ENCODE measurements around the gene METTL25B. TPM values are rescaled to one million over a fixed set of nuclear protein-coding genes. Genes with fewer than 3 reads are reported as not detected.

Gene METTL25B
- total RNA-seq (2012; rRNA removed), result 2.3 and 3.1 TPM in 2 replicates
- 9.6 and 10.1 TPM in 2 replicates for polyA plus RNA-seq (2012; rRNA removed)
- 6.7 and 10.8 TPM in 2 replicates for polyA plus RNA-seq (2012; cell fraction: cytosol; rRNA removed)
- polyA plus RNA-seq (2012; cell fraction: nucleus; rRNA removed; ENCODE audit: low replicate concordance), result 21.6 and 31.1 TPM in 2 replicates
- percentile 51 among the genes with signal in this experiment for Bru-seq, nascent RNA
- percentile 70 among the genes with signal in this experiment for BruChase-seq, experiment 1, labeled RNA remaining after a 6-hour chase
- BruChase-seq, experiment 2, labeled RNA remaining after a 2-hour chase, result percentile 59 among the genes with signal in this experiment
- long read RNA-seq, transcript RRNAD1-201 (8 exons, 2,254 nt), result major isoform, 6 of 15 reads
- long read RNA-seq, partial matches to known transcripts, result 2 of 15 reads
- long read RNA-seq, other reads (novel, unspliced or antisense), result 7 of 15 reads

DNA sequence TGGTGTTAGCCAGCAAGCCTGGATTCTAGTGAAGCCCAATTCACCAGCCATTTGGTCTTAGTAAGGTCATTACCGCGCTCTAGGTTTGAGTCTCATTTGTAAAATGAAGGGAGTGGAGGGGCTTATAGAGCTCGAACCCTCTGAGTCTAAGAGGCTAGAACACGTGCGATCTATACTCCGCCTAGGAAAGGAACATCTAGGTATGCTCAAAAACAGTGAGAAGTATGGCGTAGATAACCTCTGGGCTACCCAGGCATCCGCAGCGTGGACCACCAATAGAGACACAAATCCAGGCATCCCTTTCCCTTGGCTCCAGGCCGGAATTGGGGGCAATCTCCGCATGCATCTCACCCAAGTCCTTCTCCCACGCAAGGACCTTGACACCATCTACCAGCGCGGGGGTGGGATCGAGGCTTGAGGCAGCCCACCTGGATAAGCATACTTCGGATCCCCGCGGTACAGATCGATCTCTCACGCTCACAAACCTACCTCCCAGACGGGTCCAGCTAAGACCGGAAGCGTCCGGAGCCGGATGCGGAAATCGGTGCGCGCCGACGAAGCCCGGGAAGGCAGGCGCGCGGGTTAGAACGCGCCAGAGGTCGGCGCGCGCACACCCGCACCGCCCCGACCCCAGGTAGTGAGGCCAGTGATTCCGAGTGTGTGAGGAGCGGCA lies at the start of gene METTL25B:
TSS of gene METTL25B (plus strand) at position 544 of the 673 bp plus-strand sequence. CDS start 636 bp downstream, outside the sequence.
- H3K36me3 ChIP-seq (ENCODE audit: control insufficient read depth, insufficient read depth, low read length), result peaks cover 23% of the 10 kb centered on the region
- H4K20me1 ChIP-seq (ENCODE audit: insufficient read depth, low read length), result peaks cover 36% of the 10 kb centered on the region
- peak within 1 kb of the TSS; percentile 90 for H4K5ac ChIP-seq (ENCODE audit: low read depth, low read length)
- H4K91ac ChIP-seq (ENCODE audit: insufficient read depth, low read depth, low read length), result peak within 1 kb of the TSS; percentile 95
- peaks cover 8% of the 10 kb centered on the region; the same call in 1 of the 2 replicates for H3K9me1 ChIP-seq (ENCODE audit: insufficient read depth, low read length)
- peak within 1 kb of the TSS; percentile 92 for H3K56ac ChIP-seq (ENCODE audit: extremely low read depth, insufficient read depth, low read length)
- dilution Hi-C loops (cut with HindIII; ENCODE audit: low sequenced_read_pairs, unreplicated experiment), result no loop called here
- H3K18ac ChIP-seq (ENCODE audit: low read depth, low read length), result peak within 1 kb of the TSS; percentile 64
- CTCF ChIA-PET, result interaction anchor here (0.7 to 6.3 kb wide), 4 partner anchors 14 to 132 kb away, joined by 3 to 104 read pairs (median 23); partner anchors contain the start of gene NTRK1
- H3K27me3 ChIP-seq (ENCODE audit: control insufficient read depth, insufficient read depth, low read length), result no peaks in the 10 kb centered on the region
- no TSS peak for BruUV-seq (replicated peaks)
- H2AK5ac ChIP-seq (ENCODE audit: low read depth, low read length), result peak within 1 kb of the TSS; percentile 98
- no peaks in the 10 kb centered on the region for H3K9me3 ChIP-seq (ENCODE audit: control insufficient read depth, insufficient read depth, low read length)
- ATAC-seq (ENCODE audit: low read depth) (peak; percentile 77), DNase-seq (peak; percentile 75)
- peak within 1 kb of the TSS; percentile 98 for H3K9ac ChIP-seq (ENCODE audit: low read depth, low read length)
- H3K27ac ChIP-seq (ENCODE audit: insufficient read depth, low read length), result peak within 1 kb of the TSS; percentile 94
- H3K4me1 ChIP-seq (ENCODE audit: control insufficient read depth, insufficient read depth, low read length), result peaks cover 8% of the 10 kb centered on the region
- H2BK15ac ChIP-seq (ENCODE audit: low read depth, low read length), result peak within 1 kb of the TSS; percentile 17; the same call in 1 of the 3 replicates
- peak within 1 kb of the TSS; percentile 60 for H3K4me3 ChIP-seq (ENCODE audit: insufficient read depth, low read depth, low read length)
- POLR2A ChIA-PET (ENCODE audit: unreplicated experiment), result interaction anchor here (0.6 to 1.4 kb wide), 3 partner anchors 13 to 167 kb away, joined by 3 to 5 read pairs (median 3); partner anchors contain the start of gene MRPL24
- peak within 1 kb of the TSS; percentile 98 to 99 for H4K8ac ChIP-seq (ENCODE audit: low read depth in 2 of 2, low read length in 2 of 2)
- peak within 1 kb of the TSS; percentile 71 for H2BK5ac ChIP-seq (ENCODE audit: low read depth, low read length, poor library complexity, severe bottlenecking)
- H3K4me2 ChIP-seq (ENCODE audit: low read depth, low read length), result peak within 1 kb of the TSS; percentile 98
- 0% methylated on average over 12 of the region's 46 CpGs; no CpG with 5 or more reads in 1 of the 2 experiments for WGBS, 2 experiments (ENCODE audit: extremely low coverage in 2 of 2, insufficient read length in 1 of 2)
- intact Hi-C loops (cut with micrococcal nuclease), result loop anchor here (2.0 to 10.0 kb wide), 3 partner anchors 39 to 223 kb away; partner anchors contain the start of genes LRRC71, MEF2D and PRCC
- peak within 1 kb of the TSS; percentile 60 for H2BK120ac ChIP-seq (ENCODE audit: low read depth, low read length)
- H2BK20ac ChIP-seq (ENCODE audit: low read depth, low read length), result no peak within 1 kb of the TSS; the same call in 1 of the 2 replicates
- peak within 1 kb of the TSS; percentile 99 for H3K14ac ChIP-seq (replicated peaks; ENCODE audit: low read depth, low read length)
- in situ Hi-C loops (cut with MboI; ENCODE audit: low sequenced_read_pairs), result no loop called here
- H3K23ac ChIP-seq (ENCODE audit: low read depth, low read length), result peak within 1 kb of the TSS; percentile 99
- H3K4ac ChIP-seq (ENCODE audit: low read depth, low read length), result peak within 1 kb of the TSS; percentile 99
- peak within 1 kb of the TSS; percentile 98 for H2AK9ac ChIP-seq (replicated peaks; ENCODE audit: low read depth, low read length, poor library complexity)
- H3K79me1 ChIP-seq (ENCODE audit: low read depth in 1 of 2, low read length in 2 of 2), result peaks cover 28 to 65% of the 10 kb centered on the region in 2 experiments
- peak within 1 kb of the TSS; percentile 97 for H2AFZ ChIP-seq (replicated peaks; ENCODE audit: low read length, poor library complexity)
- TF ChIP-seq RAD21 (IDR thresholded peaks at IDR 0.05; ENCODE audit: low read length) (no peak), FOS (IDR thresholded peaks at IDR 0.05; ENCODE audit: low read depth, low read length) (no peak), CHD1 (IDR thresholded peaks at IDR 0.05; ENCODE audit: low read depth, low read length) (no peak), BHLHE40 (IDR thresholded peaks at IDR 0.05; ENCODE audit: low read depth, low read length) (no peak), MAFK (IDR thresholded peaks at IDR 0.05; ENCODE audit: low read depth, low read length) (no peak), RFX5 (IDR thresholded peaks at IDR 0.05; ENCODE audit: low read depth, low read length) (no peak), SMC3 (IDR thresholded peaks at IDR 0.05; ENCODE audit: low read depth, low read length) (no peak), CEBPB (IDR thresholded peaks at IDR 0.05; ENCODE audit: low read depth, low read length) (no peak), NFE2L2 (IDR thresholded peaks at IDR 0.05; ENCODE audit: low read depth, low read length) (no peak), RCOR1 (IDR thresholded peaks at IDR 0.05; ENCODE audit: insufficient replicate concordance, low read length) (no peak), MXI1 (IDR thresholded peaks at IDR 0.05; ENCODE audit: borderline replicate concordance, low read depth, low read length) (no peak)
- TF ChIP-seq, protein P1, sequence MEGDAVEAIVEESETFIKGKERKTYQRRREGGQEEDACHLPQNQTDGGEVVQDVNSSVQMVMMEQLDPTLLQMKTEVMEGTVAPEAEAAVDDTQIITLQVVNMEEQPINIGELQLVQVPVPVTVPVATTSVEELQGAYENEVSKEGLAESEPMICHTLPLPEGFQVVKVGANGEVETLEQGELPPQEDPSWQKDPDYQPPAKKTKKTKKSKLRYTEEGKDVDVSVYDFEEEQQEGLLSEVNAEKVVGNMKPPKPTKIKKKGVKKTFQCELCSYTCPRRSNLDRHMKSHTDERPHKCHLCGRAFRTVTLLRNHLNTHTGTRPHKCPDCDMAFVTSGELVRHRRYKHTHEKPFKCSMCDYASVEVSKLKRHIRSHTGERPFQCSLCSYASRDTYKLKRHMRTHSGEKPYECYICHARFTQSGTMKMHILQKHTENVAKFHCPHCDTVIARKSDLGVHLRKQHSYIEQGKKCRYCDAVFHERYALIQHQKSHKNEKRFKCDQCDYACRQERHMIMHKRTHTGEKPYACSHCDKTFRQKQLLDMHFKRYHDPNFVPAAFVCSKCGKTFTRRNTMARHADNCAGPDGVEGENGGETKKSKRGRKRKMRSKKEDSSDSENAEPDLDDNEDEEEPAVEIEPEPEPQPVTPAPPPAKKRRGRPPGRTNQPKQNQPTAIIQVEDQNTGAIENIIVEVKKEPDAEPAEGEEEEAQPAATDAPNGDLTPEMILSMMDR (conservative IDR thresholded peaks at IDR 0.05; ENCODE audit: low read depth, low read length), result no peak
- TF ChIP-seq, protein P2, sequence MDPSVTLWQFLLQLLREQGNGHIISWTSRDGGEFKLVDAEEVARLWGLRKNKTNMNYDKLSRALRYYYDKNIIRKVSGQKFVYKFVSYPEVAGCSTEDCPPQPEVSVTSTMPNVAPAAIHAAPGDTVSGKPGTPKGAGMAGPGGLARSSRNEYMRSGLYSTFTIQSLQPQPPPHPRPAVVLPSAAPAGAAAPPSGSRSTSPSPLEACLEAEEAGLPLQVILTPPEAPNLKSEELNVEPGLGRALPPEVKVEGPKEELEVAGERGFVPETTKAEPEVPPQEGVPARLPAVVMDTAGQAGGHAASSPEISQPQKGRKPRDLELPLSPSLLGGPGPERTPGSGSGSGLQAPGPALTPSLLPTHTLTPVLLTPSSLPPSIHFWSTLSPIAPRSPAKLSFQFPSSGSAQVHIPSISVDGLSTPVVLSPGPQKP (IDR thresholded peaks at IDR 0.05; ENCODE audit: borderline replicate concordance, low read depth, low read length), result no peak; the same call in 1 of the 2 replicates

All from IMR-90 (cell line).